Vagina (tissue), 2 donors: ENCODE measurements around the gene CCDC126. TPM values are rescaled to one million over a fixed set of nuclear protein-coding genes. Genes with fewer than 3 reads are reported as not detected.

Experiments
- DNase-seq, 2 donors: peaks; one replicate each; pipeline ENCODE4 v3.0.0-alpha.2; 2017; ENCODE audit errors: extremely low spot score in 2 of 2
- H3K27ac ChIP-seq: fragments of 200-600 bp; sonication (generic); one replicate; pipeline ENCODE4 v1.5.1; 2019
- H3K27me3 ChIP-seq: fragments of 200-600 bp; sonication (generic); one replicate; pipeline ENCODE4 v1.5.1; 2019
- H3K36me3 ChIP-seq, 2 donors: fragments of 200-600 bp; sonication (generic); one replicate each; pipeline ENCODE4 v1.5.1; 2017 to 2019
- H3K4me1 ChIP-seq: fragments of 200-600 bp; sonication (generic); one replicate; pipeline ENCODE4 v1.5.1; 2019
- H3K4me3 ChIP-seq, 2 donors: fragments of 200-600 bp; sonication (generic); 1 replicate in 1 of 2; 2 replicates in 1 of 2; pipeline ENCODE4 v1.5.1; 2016 to 2019
- H3K9me3 ChIP-seq: fragments of 200-600 bp; sonication (generic); one replicate; pipeline ENCODE4 v1.5.1; 2019
- CTCF ChIP-seq, 3 experiments: fragments of 450-650 bp in 2 of 3; fragments of 200-600 bp in 1 of 3; sonication (generic) in 1 of 3; IDR thresholded peaks; one replicate each; pipeline ENCODE4 v1.5.1; 2017 to 2019; ENCODE audit warnings: antibody characterized with exemption in 3 of 3, mild to moderate bottlenecking in 2 of 3, moderate library complexity in 2 of 3
- POLR2A ChIP-seq, 2 donors: fragments of 450-650 bp; IDR thresholded peaks; one replicate each; pipeline ENCODE4 v1.6.1; 2017; ENCODE audit warnings: antibody characterized with exemption in 2 of 2, mild to moderate bottlenecking in 2 of 2, moderate library complexity in 2 of 2
- POLR2AphosphoS5 ChIP-seq, 2 donors: sonication (generic); formaldehyde crosslinking; IDR thresholded peaks; one replicate each; pipeline ENCODE4 v1.9.0; 2017; ENCODE audit warnings: antibody characterized with exemption in 2 of 2, mild to moderate bottlenecking in 2 of 2, low read depth in 1 of 2; ENCODE audit not compliant: insufficient read depth in 1 of 2
- intact Hi-C: fragments of 100-400 bp; cut with DNase I; formaldehyde crosslinking; loops from one replicate; pipeline ENCODE4 v1.15.1; 2023
- small RNA-seq: library from RNA; depleted of rRNA; stranded (forward); fragments of <200 nt; gene quantifications from one replicate; pipeline ENCODE3, GENCODE V24; 2016
- total RNA-seq: library from RNA; depleted of rRNA; stranded (reverse); fragments of >200 nt; gene quantifications from one replicate; pipeline ENCODE4 v1.2.3, GENCODE V29; 2016

CCDC126 gene
- total RNA-seq, 1 donor from 2014 or later = 18.7 TPM

DNA sequence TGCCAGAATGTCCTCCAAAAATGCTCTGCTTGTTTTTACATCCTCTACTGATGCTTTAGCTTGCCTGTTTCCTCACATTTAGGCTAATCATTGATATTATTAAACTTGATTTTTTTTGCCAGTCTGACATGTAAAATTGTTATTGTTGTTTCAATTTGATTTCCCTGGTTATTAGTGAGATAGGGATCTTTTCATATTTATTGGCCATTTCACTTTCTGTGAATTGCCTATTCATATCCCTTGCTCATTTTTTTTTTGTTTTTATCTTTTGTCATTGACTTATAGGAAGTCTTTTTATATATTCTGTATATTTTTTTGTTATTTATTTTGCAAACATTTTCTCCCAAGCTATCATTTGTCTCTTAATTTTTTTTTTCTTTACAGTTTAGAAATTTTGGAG, 96.0 kb downstream of the CCDC126 start:
- Histone ChIP-seq H3K4me3 (no peak overlapping the region), H3K4me1 (no peaks in the 10 kb centered on the region), H3K36me3 (peaks cover 0 to 6% of the 10 kb centered on the region in 2 donors), H3K27me3 (no peaks in the 10 kb centered on the region), H3K9me3 (no peaks in the 10 kb centered on the region), H3K27ac (no peak overlapping the region)
- TF ChIP-seq POLR2A (IDR thresholded peaks at IDR 0.05) = no peak
- TF ChIP-seq POLR2AphosphoS5 (IDR thresholded peaks at IDR 0.05; ENCODE audit: insufficient read depth in 1 of 2, low read depth in 1 of 2) = no peak
- TF ChIP-seq CTCF (IDR thresholded peaks at IDR 0.05) = no peak
- DNase-seq = no peak
- intact Hi-C loops = no loop called here

Small RNA genes within 50 kb of the gene (small RNA-seq; reads per million reads assigned to genes)
- gene AC006026.2 = not detected

Other genes starting within 250 kb of the CCDC126 start
- gene IGF2BP3, start 126.9 kb upstream of the CCDC126 start, total RNA-seq = 11.8 TPM
- gene TRA2A, start 65.4 kb upstream of the CCDC126 start, total RNA-seq = 71.7 TPM
- 4.7 TPM for gene FAM221A, start 82.8 kb downstream of the CCDC126 start, total RNA-seq
- 2.2 TPM for gene STK31, start 112.8 kb downstream of the CCDC126 start, total RNA-seq